ENCODE results near the gene NPAT.
"Not testable (repeated sequence)": the region's sequence is repeated elsewhere in the genome, so short reads cannot be mapped to it uniquely, and the experiment has no call there.

Gene NPAT

DNA sequence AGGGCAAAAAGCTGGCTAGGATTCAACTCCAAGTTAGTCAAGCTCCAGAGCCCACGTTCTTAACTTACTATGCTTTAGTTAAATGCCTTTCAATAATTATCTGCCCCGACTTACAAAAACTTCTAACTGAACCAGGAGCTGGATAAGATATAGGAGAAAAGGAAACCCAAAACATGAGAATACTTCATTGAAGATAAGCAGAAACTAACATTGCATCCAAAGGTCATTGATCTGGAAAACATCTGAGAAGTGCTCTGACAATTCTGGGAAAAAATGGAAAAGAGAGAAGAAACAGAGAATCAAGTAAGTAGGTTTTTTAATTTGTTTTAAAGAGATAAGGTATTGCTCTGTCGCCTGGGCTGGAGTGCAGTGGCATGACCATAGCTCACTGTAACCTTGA, 73.9 kb downstream of the NPAT start:
- DNase-seq (ENCODE audit: low spot score), result no peak

DNA sequence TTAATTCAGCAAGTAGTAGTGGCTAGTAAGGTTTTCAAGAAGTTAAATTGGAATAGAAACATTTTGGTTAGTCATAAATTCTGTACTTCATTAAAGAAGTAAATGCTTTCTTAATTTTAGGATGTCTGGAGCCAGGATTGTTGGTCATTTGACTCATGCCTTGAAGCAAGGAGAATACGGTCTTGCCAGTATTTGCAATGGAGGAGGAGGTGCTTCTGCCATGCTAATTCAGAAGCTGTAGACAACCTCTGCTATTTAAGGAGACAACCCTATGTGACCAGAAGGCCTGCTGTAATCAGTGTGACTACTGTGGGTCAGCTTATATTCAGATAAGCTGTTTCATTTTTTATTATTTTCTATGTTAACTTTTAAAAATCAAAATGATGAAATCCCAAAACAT, 75.3 kb downstream of the NPAT start:
- DNase-seq (ENCODE audit: low spot score), result no peak

DNA sequence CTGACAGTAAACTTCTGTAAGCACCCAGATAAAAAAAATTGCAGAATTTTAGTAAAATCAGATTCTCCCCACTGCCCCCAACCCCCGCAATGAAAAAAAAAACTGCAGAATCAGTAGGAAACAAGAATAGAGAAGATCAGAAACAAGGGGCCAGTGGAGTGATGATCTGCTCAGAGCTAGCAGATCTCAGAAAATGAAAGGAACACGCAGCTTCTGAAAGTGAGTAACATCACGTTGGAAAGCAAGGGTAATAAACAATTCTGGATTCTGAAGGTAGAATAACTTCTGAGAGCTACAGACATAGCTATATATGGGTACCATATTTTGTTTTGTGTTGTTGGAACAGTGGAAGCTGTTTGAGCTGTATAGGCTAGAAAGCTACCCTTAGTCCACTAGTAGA, 77.8 kb downstream of the NPAT start:
- no peak for DNase-seq (ENCODE audit: low spot score)

DNA sequence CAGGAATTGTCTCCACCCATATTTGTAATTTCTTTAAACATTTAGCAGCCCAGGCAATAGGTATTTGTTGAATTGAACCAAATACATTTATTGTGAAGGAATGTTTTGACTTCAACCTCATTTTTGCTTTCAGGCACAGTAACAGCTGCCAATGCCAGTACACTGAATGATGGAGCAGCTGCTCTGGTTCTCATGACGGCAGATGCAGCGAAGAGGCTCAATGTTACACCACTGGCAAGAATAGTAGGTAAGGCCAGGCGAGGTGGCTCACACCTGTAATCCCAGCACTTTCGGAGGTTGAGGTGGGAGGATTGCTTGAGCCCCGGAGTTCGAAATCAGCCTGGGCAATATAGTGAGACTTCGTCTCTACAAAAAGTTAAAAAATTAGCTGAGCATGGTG, 80.1 kb downstream of the NPAT start:
- no peak for DNase-seq (ENCODE audit: low spot score)

DNA sequence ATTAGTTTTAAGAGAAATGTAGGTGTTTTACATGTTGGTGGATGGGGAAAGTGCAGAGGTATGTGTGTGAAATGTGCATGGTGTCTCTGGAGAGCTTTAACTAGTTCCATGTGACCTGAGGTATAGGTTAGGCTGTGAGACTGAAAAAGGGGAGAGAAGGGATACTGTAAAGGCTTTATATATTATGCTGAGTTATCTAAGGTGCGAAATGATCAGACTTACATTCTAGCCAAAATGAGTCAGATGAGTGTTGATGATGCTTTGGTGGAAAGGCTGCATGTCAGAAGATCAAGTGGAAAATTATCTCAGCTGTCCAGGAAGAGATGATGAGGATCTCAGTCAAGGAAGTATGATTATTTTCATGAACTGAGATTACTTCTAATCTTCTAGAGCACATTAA, 85.2 kb downstream of the NPAT start:
- DNase-seq (ENCODE audit: low spot score), result no peak

DNA sequence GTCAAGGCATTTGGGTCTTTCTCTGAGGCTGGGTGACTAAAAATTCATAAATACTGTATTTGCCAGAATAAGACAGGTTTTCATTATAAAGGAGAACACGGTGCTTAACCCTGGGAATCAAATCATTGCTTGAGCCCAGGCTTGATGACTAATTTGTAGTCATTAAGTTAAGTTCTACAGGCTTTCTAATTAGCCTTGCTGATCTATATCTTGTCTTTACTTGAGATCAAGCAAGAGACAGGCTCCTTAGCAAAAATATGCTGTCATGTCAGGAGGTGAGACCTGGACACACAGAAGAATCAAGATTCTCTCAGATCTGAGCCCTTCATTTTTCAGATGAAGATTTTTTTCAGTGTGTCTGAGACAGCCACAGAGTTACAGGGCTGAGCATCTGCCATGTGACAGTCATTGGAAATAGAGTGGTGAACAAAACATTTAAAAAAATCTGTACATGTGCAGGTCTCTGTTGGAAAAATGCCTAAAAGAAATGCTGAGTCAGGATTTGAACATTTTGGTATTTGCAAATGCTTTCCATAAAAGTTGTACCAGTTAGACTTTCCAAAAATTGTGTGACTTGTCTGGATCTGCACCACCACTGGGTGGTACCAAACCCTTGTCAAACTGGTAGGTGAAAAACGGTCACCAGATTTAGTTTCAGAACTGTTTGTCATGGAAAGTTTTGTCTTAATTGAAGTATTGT, 86.4 kb downstream of the NPAT start:
- DNase-seq (ENCODE audit: low spot score), result no peak

DNA sequence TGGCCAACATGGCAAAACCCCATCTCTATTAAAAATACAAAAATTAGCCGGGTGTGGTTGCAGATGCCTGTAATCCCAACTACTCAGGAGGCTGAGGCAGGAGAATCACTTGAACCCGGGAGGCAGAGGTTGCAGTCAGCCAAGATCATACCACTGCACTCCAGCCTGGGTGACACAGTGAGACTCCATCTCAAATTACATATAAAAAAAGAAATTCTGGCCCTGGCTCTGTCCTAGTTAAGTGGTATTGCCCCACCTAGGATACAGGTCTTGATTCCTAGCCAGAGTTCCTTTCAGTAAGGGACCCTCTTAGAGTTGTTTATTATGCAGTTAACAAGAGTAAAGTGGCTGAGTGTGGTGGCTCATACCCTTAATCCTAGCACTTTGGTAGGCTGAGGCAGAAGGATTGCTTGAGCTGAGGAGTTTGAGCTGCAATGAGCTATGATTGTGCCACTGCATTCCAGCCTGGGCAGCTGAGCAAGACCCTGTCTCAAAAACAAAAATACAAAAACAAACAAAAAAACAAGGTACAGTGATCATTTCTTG, 89.4 kb downstream of the NPAT start:
- DNase-seq (ENCODE audit: low spot score), result not testable (repeated sequence)

DNA sequence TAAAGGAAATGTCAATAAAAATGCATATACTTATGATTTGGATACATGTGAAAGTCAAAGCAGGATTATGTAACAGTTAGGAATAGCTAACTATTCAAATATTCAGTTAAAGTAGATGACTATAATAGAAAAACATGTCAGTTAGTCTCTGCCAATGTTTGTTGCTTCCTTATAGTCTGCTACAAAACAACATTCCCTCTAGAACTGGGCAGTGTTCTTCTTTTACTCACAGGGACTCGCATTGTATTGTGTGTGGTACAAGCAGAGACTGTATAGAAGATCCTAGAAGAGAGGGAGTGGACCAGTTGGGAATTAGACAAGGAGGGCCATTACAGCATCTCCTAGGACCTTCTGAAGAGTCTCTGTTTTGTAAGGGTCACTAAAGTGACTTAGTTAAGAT, 90.4 kb downstream of the NPAT start:
- no peak for DNase-seq (ENCODE audit: low spot score)

DNA sequence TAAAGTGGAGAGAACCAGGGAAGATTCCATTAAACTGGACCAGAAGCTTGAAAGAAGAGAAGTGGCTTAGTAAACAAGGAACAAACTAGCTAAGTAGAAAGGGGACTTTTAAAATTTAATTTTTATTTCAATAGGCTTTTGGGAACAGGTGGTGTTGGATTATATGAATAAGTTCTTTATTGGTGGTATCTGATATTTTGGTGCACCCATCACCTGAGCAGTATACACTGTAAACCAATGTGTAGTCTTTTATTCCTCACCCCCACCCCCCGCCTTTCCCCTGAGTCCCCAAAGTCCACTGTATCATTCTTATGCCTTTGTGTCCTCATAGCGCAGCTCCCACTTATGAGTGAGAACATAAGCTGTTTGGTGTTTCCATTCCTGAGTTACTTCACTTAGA, 93.7 kb downstream of the NPAT start:
- DNase-seq (ENCODE audit: low spot score), result no peak

DNA sequence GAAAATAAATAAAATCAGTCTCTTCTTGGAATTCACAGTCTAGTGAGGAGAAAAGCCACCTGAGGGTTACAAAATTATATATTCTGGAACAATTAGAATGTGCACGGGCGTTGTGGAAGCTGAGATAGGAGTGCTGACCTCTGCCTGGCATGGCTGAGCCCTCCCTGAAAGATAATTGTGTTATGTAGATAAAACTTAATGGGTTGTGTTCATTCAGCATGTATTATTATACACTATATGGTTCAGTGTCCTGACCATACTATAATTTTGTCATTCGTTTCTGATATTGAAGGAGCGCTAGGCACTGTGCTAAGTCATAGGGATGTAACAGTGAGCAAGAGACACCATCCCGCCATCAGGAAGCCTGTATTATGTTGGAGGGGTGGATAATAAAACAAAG, 97.3 kb downstream of the NPAT start:
- DNase-seq (ENCODE audit: low spot score), result no peak

DNA sequence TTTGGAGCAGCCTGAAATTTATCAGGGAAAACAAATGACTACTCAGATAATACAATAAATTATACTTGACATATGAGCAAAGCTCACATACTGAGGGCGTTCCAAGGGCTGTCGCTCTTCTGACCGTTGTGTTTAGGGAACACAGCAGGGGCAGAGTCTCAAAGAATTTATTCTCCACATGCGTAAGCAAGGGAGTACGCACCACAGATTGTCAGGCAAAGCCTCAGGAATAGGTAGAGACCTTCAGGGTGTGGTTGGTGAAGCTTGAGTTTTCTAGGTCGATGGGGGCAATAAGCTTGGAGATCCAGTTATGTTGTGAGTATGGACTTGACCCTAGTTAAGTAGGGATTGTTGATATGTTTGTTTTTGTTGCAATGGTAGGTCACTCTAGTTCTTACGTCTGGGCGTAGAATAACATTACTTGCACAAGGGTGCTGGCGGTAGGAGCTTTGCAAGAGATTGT, 100.2 kb downstream of the NPAT start:
- DNase-seq (ENCODE audit: low spot score), result peak; percentile 53

DNA sequence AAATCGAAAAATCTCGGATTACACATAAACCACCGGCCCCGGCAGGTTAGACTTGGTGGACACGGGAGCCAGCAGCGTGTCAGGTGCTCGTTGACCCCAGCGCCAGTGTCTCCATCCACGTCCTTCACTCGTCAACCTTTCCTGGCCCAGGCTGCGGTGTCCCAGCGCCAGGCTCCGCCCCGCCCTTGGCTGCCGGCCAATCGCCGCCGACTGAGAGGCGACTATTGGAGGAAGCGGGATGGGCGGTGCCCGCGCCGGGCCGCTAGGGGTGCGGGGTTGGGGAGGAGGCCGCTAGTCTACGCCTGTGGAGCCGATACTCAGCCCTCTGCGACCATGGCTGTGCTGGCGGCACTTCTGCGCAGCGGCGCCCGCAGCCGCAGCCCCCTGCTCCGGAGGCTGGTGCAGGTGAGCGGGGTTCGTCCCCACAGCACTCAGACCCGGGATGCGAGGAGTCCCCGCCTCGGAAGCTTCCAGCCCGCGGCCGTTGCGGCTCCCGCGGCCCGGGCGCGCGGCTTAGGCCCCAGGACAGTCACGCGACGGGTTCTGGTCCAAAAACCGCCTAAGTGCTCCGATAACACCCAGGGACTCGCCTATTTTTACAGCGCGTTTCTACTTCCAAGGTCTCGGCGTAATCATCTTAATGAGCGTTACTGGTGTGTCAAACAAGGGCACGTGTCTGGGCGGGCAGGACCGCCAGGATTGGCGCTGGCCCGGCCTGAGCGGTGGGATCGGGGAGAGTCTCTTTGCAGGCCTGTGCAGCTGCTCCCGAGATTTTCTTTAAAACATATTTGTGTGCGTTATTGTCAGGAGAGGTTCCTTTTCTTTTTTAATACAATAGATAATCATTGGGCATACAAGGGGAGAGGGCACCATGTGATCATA, 100.9 kb downstream of the NPAT start, which contains the start of gene ACAT1:
ACAT1 (plus strand) TSS at position 294 of the 882 bp plus-strand sequence; CDS start at position 334, 40 bp downstream.
- peak; percentile 92 for DNase-seq (ENCODE audit: low spot score)

DNA sequence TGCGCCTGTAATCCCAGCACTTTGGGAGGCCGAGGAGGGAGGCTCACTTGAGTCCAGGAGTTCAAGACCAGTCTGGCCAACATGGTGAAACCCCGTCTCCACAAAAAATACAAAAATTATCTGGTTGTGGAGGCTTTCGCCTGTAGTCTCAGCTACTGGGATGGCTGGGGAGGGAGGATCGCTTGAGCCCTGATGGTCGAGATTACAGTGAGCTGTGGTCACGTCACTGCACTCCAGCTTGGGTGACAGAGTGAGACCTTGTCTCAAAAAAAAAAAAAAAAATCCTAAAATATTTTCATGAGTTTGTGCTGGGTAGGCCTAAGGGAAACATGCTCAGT, 101.5 kb downstream of the NPAT start:
- not testable (repeated sequence) for DNase-seq (ENCODE audit: low spot score)

DNA sequence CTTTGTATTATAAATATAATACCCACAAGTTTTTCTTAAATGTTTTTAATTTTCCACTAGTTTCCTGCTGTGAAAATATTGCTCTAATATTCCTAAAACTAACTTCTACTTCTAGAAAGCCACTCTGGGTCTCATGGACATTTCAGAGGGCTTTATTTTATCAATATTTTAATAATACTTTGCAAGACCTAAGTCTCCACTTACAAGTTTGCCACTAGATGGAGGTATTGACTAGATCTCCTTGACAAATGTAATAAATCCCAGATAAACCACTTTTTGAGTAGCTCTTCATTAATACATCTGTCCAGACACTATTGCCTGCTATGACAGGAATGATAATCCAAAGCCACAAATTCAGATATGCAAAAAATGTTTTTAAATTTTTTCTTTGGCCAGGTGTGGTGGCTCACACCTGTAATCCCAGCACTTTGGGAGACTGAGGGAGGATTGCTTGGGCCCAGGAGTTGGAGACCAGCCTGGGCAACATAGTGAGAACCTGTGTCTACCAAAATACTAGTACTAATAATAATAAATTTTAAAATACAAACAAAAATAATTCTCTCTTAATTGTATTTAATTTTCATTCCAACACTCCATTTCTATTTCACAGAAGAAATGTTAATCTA, 104.6 kb downstream of the NPAT start:
- peak; percentile 47 for DNase-seq (ENCODE audit: low spot score)

DNA sequence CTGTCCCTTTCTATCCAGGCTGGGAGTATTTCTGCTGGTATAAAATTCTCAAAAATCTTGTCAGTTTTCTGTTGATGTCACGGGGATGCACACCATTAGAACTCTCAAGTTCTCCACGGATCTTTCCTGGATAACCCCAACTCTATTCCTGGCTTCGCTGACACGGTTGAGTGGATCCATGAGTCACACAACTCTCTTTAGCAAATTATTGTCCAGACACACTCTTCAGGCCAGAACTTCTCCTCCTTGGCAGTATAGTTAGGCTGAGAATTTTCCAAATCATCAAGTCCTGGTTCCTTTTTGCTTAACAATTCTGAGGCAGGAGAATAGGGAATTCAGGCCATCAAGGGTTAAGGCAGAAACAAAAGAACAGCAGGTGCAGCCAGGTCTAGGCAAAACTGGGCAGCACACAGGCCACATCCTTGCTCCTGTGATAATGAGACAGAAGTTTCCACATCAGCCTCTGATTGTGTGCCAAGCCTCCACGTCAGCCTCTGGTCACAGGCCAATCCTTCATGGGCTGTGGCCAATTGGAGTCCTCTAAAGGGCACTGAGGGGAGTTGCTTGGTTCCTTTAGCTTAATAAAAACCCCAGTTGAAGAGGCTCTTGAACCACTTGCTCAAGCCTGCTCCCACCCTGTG, 106.8 kb downstream of the NPAT start:
- DNase-seq (ENCODE audit: low spot score), result peak; percentile 50

DNA sequence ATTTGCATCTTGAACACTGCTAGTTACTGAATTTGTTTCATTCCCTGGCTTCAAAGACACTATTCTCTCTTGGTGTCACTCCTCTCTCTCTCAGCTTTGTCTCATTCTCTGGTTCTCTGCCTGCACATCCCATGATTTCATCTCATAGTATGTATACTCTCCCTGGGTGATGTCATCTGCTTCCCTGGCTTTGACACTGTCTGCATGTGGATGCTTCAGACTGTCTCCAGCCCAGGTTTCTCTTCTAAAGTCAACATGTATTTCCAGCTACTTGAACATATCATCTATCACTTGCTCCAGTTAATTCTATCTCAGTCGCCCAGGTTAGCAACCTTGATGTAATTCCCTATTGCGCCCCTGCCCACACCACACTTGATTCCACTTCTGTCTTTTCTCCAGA, 110.4 kb downstream of the NPAT start:
- DNase-seq (ENCODE audit: low spot score), result no peak

DNA sequence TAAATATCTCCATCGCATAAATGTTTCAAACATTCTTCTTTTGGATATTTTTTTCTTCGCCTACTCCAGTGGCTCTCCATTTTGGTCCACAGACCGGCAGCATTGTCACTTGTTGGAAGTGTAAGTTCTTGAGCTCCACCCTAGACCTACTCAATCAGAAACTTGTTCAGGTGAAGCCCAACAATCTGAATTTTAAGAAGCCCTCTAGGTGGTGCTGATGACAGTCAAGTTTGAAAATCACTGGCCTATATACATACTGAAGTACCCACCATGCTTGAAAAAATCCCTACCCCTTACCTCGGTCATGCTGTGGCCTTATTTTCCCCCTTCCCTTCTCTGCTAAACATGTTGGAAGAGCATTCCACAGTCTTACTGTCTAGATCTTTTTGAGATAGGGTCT, 111.3 kb downstream of the NPAT start:
- no peak for DNase-seq (ENCODE audit: low spot score)
